Epidermal melanocyte (primary cell): ENCODE results near the gene NOPCHAP1.
"Not testable (repeated sequence)": the region's sequence is repeated elsewhere in the genome, so short reads cannot be mapped to it uniquely, and the experiment has no call there.

Experiments used
- DNase-seq: peaks from one replicate; pipeline ENCODE4 v3.0.0; 2011; ENCODE audit warnings: low spot score; ENCODE audit not compliant: insufficient read length

The NOPCHAP1 gene

GRCh38 chr12:104986022-104986941 is at the start of gene NOPCHAP1:
Gene NOPCHAP1, plus strand, starts transcription at chr12:104986316. Its CDS starts 37 bp downstream, at chr12:104986353.
- peak; percentile 92 for DNase-seq

GRCh38 chr12:104938371-104938770 is 47.7 kb upstream of the NOPCHAP1 start:
- DNase-seq, result no peak

GRCh38 chr12:104939089-104939488 is 47.0 kb upstream of the NOPCHAP1 start:
- DNase-seq, result no peak

GRCh38 chr12:104941454-104941853 is 44.7 kb upstream of the NOPCHAP1 start:
- no peak for DNase-seq

- DNase-seq, result no peak
These were observed 44.0 kb upstream of the NOPCHAP1 start for GRCh38 chr12:104942075-104942474.

GRCh38 chr12:104943401-104943800 is 42.7 kb upstream of the NOPCHAP1 start:
- DNase-seq, result not testable (repeated sequence)

- DNase-seq, result no peak
These were observed 41.9 kb upstream of the NOPCHAP1 start for GRCh38 chr12:104944252-104944651.

- not testable (repeated sequence) for DNase-seq
These were observed 37.4 kb upstream of the NOPCHAP1 start for GRCh38 chr12:104948716-104949115.

GRCh38 chr12:104951759-104952509 is 34.2 kb upstream of the NOPCHAP1 start:
- DNase-seq, result no peak

GRCh38 chr12:104952816-104953215 is 33.3 kb upstream of the NOPCHAP1 start:
- DNase-seq, result no peak

- no peak for DNase-seq
These were observed 32.8 kb upstream of the NOPCHAP1 start for GRCh38 chr12:104953323-104953722.

GRCh38 chr12:104955703-104956102 is 30.4 kb upstream of the NOPCHAP1 start:
- DNase-seq, result no peak

GRCh38 chr12:104956870-104957718 is 29.0 kb upstream of the NOPCHAP1 start:
- no peak for DNase-seq

- no peak for DNase-seq
These were observed 28.5 kb upstream of the NOPCHAP1 start for GRCh38 chr12:104957719-104958000.

GRCh38 chr12:104958001-104958804 is 27.9 kb upstream of the NOPCHAP1 start, which contains the start of gene SLC41A2:
Gene SLC41A2, minus strand, starts transcription at chr12:104958290. Its CDS starts 29,763 bp downstream, at chr12:104928527.
- peak; percentile 61 for DNase-seq

- no peak for DNase-seq
These were observed 27.2 kb upstream of the NOPCHAP1 start for GRCh38 chr12:104958805-104959334.

- no peak for DNase-seq
These were observed 26.7 kb upstream of the NOPCHAP1 start for GRCh38 chr12:104959335-104959841.

- no peak for DNase-seq
These were observed 25.7 kb upstream of the NOPCHAP1 start for GRCh38 chr12:104960464-104960863.

- no peak for DNase-seq
These were observed 22.4 kb upstream of the NOPCHAP1 start for GRCh38 chr12:104963757-104964156.
